IMR-90 (cell line): ENCODE data around the gene CLSTN1. TPM values are rescaled to one million over a fixed set of nuclear protein-coding genes. Genes with fewer than 3 reads are reported as not detected.

ENCODE experiments used
- ATAC-seq: fragments of 200-7000 bp; cut with Tn5 transposase; 2 replicates; pipeline ENCODE4 v1.9.1; 2020; ENCODE audit warnings: low read depth, mild to moderate bottlenecking, moderate library complexity
- BruUV-seq: library from RNA; stranded (reverse); fragments of 400-500 nt; replicated peaks from 2 replicates; lab custom pipeline; 2021; lab: Mats Ljungman, UMichigan
- CTCF ChIA-PET: fragments of 300-600 bp; formaldehyde crosslinking; extraction: SDS; loops from one replicate; lab custom pipeline; 2021; ENCODE audit warnings: antibody characterized with exemption; lab: Yijun Ruan, JAX
- POLR2A ChIA-PET: fragments of 300-600 bp; sonication (Branson Sonifier 250); formaldehyde crosslinking; loops from one replicate; lab custom pipeline; 2022; ENCODE audit warnings: antibody characterized with exemption; ENCODE audit not compliant: unreplicated experiment; lab: Charles Lee
- DNase-seq: peaks from one replicate; pipeline ENCODE4 v3.0.0; 2013
- H2AFZ ChIP-seq: replicated peaks from 2 replicates; pipeline ENCODE3; 2013; ENCODE audit warnings: low read length, mild to moderate bottlenecking; ENCODE audit not compliant: poor library complexity
- H2AK5ac ChIP-seq: 2 replicates; pipeline ENCODE4 v1.6.1; 2013; ENCODE audit warnings: low read depth, low read length, inconsistent platforms
- H2AK9ac ChIP-seq: replicated peaks from 2 replicates; pipeline ENCODE3; 2013; ENCODE audit warnings: mild to moderate bottlenecking, low read depth, low read length, moderate library complexity; ENCODE audit not compliant: poor library complexity
- H2BK120ac ChIP-seq: 2 replicates; pipeline ENCODE4 v1.6.1; 2013; ENCODE audit warnings: low read depth, low read length, inconsistent platforms
- H2BK15ac ChIP-seq: 3 replicates; pipeline ENCODE4 v1.6.1; 2013; ENCODE audit warnings: low read depth, low read length, inconsistent platforms
- H2BK20ac ChIP-seq: 2 replicates; pipeline ENCODE4 v1.6.1; 2013; ENCODE audit warnings: low read depth, mild to moderate bottlenecking, inconsistent platforms, low read length, moderate library complexity
- H2BK5ac ChIP-seq: 2 replicates; pipeline ENCODE4 v1.6.1; 2013; ENCODE audit warnings: mild to moderate bottlenecking, low read depth, low read length, inconsistent platforms; ENCODE audit not compliant: poor library complexity, severe bottlenecking
- H3K14ac ChIP-seq: replicated peaks from 2 replicates; pipeline ENCODE4 v1.6.1; 2013; ENCODE audit warnings: low read depth, low read length, inconsistent platforms
- H3K18ac ChIP-seq: 2 replicates; pipeline ENCODE4 v1.6.1; 2013; ENCODE audit warnings: low read depth, low read length, control low read depth
- H3K23ac ChIP-seq: 2 replicates; pipeline ENCODE4 v1.6.1; 2013; ENCODE audit warnings: low read depth, low read length, inconsistent platforms
- H3K27ac ChIP-seq: 2 replicates; pipeline ENCODE4 v1.5.1; 2013; ENCODE audit warnings: mild to moderate bottlenecking, control low read depth, low read length; ENCODE audit not compliant: insufficient read depth
- H3K27me3 ChIP-seq: 2 replicates; pipeline ENCODE4 v1.6.1; 2013; ENCODE audit warnings: low read length; ENCODE audit not compliant: control insufficient read depth, insufficient read depth
- H3K36me3 ChIP-seq: 2 replicates; pipeline ENCODE4 v1.6.1; 2013; ENCODE audit warnings: low read length, mixed read lengths; ENCODE audit not compliant: control insufficient read depth, insufficient read depth
- H3K4ac ChIP-seq: 2 replicates; pipeline ENCODE4 v1.6.1; 2013; ENCODE audit warnings: low read depth, low read length, inconsistent platforms
- H3K4me1 ChIP-seq: 2 replicates; pipeline ENCODE4 v1.6.1; 2013; ENCODE audit warnings: low read length, mixed read lengths; ENCODE audit not compliant: control insufficient read depth, insufficient read depth
- H3K4me2 ChIP-seq: 2 replicates; pipeline ENCODE4 v1.6.1; 2013; ENCODE audit warnings: low read depth, mild to moderate bottlenecking, control low read depth, low read length, moderate library complexity
- H3K4me3 ChIP-seq: 2 replicates; pipeline ENCODE4 v1.5.1; 2013; ENCODE audit warnings: low read depth, mild to moderate bottlenecking, control low read depth, low read length, moderate library complexity; ENCODE audit not compliant: insufficient read depth
- H3K56ac ChIP-seq: 2 replicates; pipeline ENCODE4 v1.6.1; 2013; ENCODE audit warnings: low read length, inconsistent platforms; ENCODE audit not compliant: insufficient read depth; ENCODE audit errors: extremely low read depth
- H3K79me1 ChIP-seq, 2 experiments: 2 replicates each; pipeline ENCODE4 v1.6.1; 2013; ENCODE audit warnings: low read length in 2 of 2, inconsistent platforms in 1 of 2, low read depth in 1 of 2
- H3K9ac ChIP-seq: 2 replicates; pipeline ENCODE4 v1.6.1; 2013; ENCODE audit warnings: low read depth, low read length, control low read depth
- H3K9me1 ChIP-seq: 2 replicates; pipeline ENCODE4 v1.6.1; 2013; ENCODE audit warnings: low read length, inconsistent platforms; ENCODE audit not compliant: insufficient read depth
- H3K9me3 ChIP-seq: 2 replicates; pipeline ENCODE4 v1.6.1; 2013; ENCODE audit warnings: low read length; ENCODE audit not compliant: control insufficient read depth, insufficient read depth
- H4K20me1 ChIP-seq: 2 replicates; pipeline ENCODE4 v1.6.1; 2013; ENCODE audit warnings: low read length, inconsistent platforms; ENCODE audit not compliant: insufficient read depth
- H4K5ac ChIP-seq: 2 replicates; pipeline ENCODE4 v1.6.1; 2013; ENCODE audit warnings: mild to moderate bottlenecking, low read depth, low read length, control low read depth
- H4K8ac ChIP-seq, 2 experiments: 2 replicates each; pipeline ENCODE4 v1.6.1; 2013; ENCODE audit warnings: low read depth in 2 of 2, low read length in 2 of 2, control low read depth in 1 of 2, inconsistent platforms in 1 of 2
- H4K91ac ChIP-seq: 2 replicates; pipeline ENCODE4 v1.6.1; 2013; ENCODE audit warnings: low read depth, low read length, inconsistent platforms; ENCODE audit not compliant: insufficient read depth
- CHD1 ChIP-seq: IDR thresholded peaks from 2 replicates; pipeline ENCODE4 v1.6.1; 2012; ENCODE audit warnings: low read depth, low read length, improper control_type of control experiment
- CTCF ChIP-seq: conservative IDR thresholded peaks from 2 replicates; pipeline ENCODE4 v1.5.1; 2012; ENCODE audit warnings: mild to moderate bottlenecking, low read depth, low read length, improper control_type of control experiment
- MXI1 ChIP-seq: IDR thresholded peaks from 2 replicates; pipeline ENCODE4 v1.6.1; 2012; ENCODE audit warnings: low read depth, mild to moderate bottlenecking, low read length, moderate library complexity, borderline replicate concordance
- NFE2L2 ChIP-seq: fragments of 150-350 bp; IDR thresholded peaks from 2 replicates; pipeline ENCODE4 v1.6.1; 2016; ENCODE audit warnings: low read depth, mild to moderate bottlenecking, low read length
- POLR2A ChIP-seq: IDR thresholded peaks from 2 replicates; pipeline ENCODE4 v1.6.1; 2012; ENCODE audit warnings: mild to moderate bottlenecking, low read depth, low read length
- RAD21 ChIP-seq: IDR thresholded peaks from 2 replicates; pipeline ENCODE4 v1.6.1; 2012; ENCODE audit warnings: low read length, improper control_type of control experiment
- RCOR1 ChIP-seq: IDR thresholded peaks from 2 replicates; pipeline ENCODE4 v1.6.1; 2012; ENCODE audit warnings: mild to moderate bottlenecking, low read length, improper control_type of control experiment; ENCODE audit not compliant: insufficient replicate concordance
- RFX5 ChIP-seq: IDR thresholded peaks from 2 replicates; pipeline ENCODE4 v1.8.0; 2012; ENCODE audit warnings: low read depth, mild to moderate bottlenecking, low read length, moderate library complexity
- SMC3 ChIP-seq: fragments of 150-350 bp; IDR thresholded peaks from 2 replicates; pipeline ENCODE4 v1.6.1; 2016; ENCODE audit warnings: low read depth, mild to moderate bottlenecking, antibody characterized with exemption, low read length, moderate library complexity
- USF2 ChIP-seq: fragments of 150-350 bp; IDR thresholded peaks from 2 replicates; pipeline ENCODE4 v1.6.1; 2017; ENCODE audit warnings: mild to moderate bottlenecking, antibody characterized with exemption, low read length, low read depth
- WGBS, 2 experiments: methylation state at CpG; one replicate each; pipeline versions ENCODE4 v1.1.5 to v1.1.7; 2013; ENCODE audit warnings: missing lambda C conversion rate in 2 of 2; ENCODE audit not compliant: insufficient read length in 1 of 2; ENCODE audit errors: extremely low coverage in 2 of 2; 5-methylcytosine and 5-hydroxymethylcytosine counted together
- dilution Hi-C: fragments of 300-500 bp; cut with HindIII; formaldehyde crosslinking; loops from one replicate; pipeline ENCODE4 v1.14.3; 2018; ENCODE audit warnings: low sequenced_read_pairs; ENCODE audit not compliant: unreplicated experiment
- in situ Hi-C: fragments of 300-500 bp; cut with MboI; formaldehyde crosslinking; loops from 3 replicates; pipeline ENCODE4 v1.14.3; 2019; ENCODE audit warnings: low sequenced_read_pairs, inconsistent platforms, mixed read lengths
- intact Hi-C: fragments of 100-400 bp; cut with micrococcal nuclease; formaldehyde crosslinking; loops from 2 replicates; pipeline ENCODE4 v1.10.0; 2022
- polyA plus RNA-seq, 3 experiments: library from polyadenylated mRNA; depleted of rRNA; stranded (reverse); fragments of >200 nt; gene quantifications; 2 replicates each; pipeline ENCODE4 v1.2.3, GENCODE V29; 2012; ENCODE audit warnings: low replicate concordance in 1 of 3
- total RNA-seq: library from RNA; depleted of rRNA; stranded (reverse); fragments of >200 nt; gene quantifications from 2 replicates; pipeline ENCODE4 v1.2.3, GENCODE V29; 2012

Gene CLSTN1
- total and polyA plus RNA-seq, 2 of the 4 experiments (the other 2 are of a cell fraction), result 30.1 to 72.2 TPM

- H2BK20ac ChIP-seq, result no peak overlapping the region
- H3K4me1 ChIP-seq, result peaks cover 1% of the 10 kb centered on the region; the same call in 1 of the 2 replicates
- H3K27ac ChIP-seq, result no peak overlapping the region
- in situ Hi-C loops (no loop called here), intact Hi-C loops (no loop called here), dilution Hi-C loops (no loop called here)
- no peak overlapping the region for H2BK120ac ChIP-seq
- ATAC-seq, result no peak
- no peak overlapping the region for H3K4me3 ChIP-seq
- CTCF ChIA-PET, result no interaction called here
- no peak overlapping the region for H2BK15ac ChIP-seq
- no TSS peak for BruUV-seq
- TF ChIP-seq RCOR1, result no peak
- no peak for TF ChIP-seq RAD21
- TF ChIP-seq MXI1, result no peak
- TF ChIP-seq USF2, result no peak
- no peak for TF ChIP-seq SMC3
- no peak for TF ChIP-seq POLR2A
- no peak for TF ChIP-seq CTCF
- TF ChIP-seq RFX5, result no peak
- no peak for TF ChIP-seq NFE2L2
- TF ChIP-seq CHD1, result no peak
- H3K9me3 ChIP-seq, result no peaks in the 10 kb centered on the region
- no peaks in the 10 kb centered on the region for H4K20me1 ChIP-seq
- no peak overlapping the region for H3K14ac ChIP-seq
- no peak overlapping the region for H4K8ac ChIP-seq
- 93% methylated on average over 6 of the region's 6 CpGs; no CpG with 5 or more reads in 1 of the 2 experiments for WGBS, 2 experiments
- no peak overlapping the region for H3K56ac ChIP-seq
- H3K4ac ChIP-seq, result no peak overlapping the region
- H3K9ac ChIP-seq, result no peak overlapping the region
- no peak overlapping the region for H2AFZ ChIP-seq
- no peak overlapping the region for H2BK5ac ChIP-seq
- no peaks in the 10 kb centered on the region for H3K27me3 ChIP-seq
- H4K5ac ChIP-seq, result no peak overlapping the region
- no peak overlapping the region for H3K23ac ChIP-seq
- peaks cover 7% of the 10 kb centered on the region for H3K36me3 ChIP-seq
- no peak overlapping the region for H3K4me2 ChIP-seq
- POLR2A ChIA-PET, result no interaction called here
- no peaks in the 10 kb centered on the region; a peak in 1 of 4 replicates for H3K79me1 ChIP-seq
- no peaks in the 10 kb centered on the region; the same call in 1 of the 2 replicates for H3K9me1 ChIP-seq
- no peak overlapping the region for H2AK5ac ChIP-seq
- no peak overlapping the region for H3K18ac ChIP-seq
- no peak overlapping the region for H4K91ac ChIP-seq
- no peak for DNase-seq
- H2AK9ac ChIP-seq, result no peak overlapping the region
Measured at GRCh38 chr1:9858293-9859035, 34.7 kb upstream of the CLSTN1 start.
